Measurements from ENCODE around the gene ISOC2.

The ISOC2 gene

DNA sequence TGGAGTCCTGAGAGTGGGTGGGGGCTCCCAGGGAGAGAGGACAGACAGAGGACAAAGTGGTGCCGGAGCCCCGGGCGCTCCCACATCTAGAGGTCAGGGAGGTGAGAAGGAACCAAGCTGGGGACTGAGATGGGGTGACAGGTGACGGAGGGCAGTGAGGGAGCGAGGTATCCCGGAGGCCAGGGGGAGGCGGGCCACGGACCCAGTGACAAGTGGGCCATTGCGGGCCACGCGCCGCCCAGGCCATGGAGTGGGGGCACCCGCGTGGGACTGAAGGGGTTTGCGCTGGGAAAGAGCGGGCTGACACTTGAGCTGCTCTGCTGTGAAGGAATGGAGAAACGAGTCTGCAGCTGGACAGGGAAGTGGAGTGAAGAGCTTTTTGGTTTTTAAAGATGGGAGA lies 17.6 kb upstream of the ISOC2 start:
- no peak for DNase-seq (ENCODE audit: extremely low read depth, low read depth)
- TF ChIP-seq, protein P1, sequence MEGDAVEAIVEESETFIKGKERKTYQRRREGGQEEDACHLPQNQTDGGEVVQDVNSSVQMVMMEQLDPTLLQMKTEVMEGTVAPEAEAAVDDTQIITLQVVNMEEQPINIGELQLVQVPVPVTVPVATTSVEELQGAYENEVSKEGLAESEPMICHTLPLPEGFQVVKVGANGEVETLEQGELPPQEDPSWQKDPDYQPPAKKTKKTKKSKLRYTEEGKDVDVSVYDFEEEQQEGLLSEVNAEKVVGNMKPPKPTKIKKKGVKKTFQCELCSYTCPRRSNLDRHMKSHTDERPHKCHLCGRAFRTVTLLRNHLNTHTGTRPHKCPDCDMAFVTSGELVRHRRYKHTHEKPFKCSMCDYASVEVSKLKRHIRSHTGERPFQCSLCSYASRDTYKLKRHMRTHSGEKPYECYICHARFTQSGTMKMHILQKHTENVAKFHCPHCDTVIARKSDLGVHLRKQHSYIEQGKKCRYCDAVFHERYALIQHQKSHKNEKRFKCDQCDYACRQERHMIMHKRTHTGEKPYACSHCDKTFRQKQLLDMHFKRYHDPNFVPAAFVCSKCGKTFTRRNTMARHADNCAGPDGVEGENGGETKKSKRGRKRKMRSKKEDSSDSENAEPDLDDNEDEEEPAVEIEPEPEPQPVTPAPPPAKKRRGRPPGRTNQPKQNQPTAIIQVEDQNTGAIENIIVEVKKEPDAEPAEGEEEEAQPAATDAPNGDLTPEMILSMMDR (IDR thresholded peaks at IDR 0.05; ENCODE audit: low read depth, low read length) = no peak

DNA sequence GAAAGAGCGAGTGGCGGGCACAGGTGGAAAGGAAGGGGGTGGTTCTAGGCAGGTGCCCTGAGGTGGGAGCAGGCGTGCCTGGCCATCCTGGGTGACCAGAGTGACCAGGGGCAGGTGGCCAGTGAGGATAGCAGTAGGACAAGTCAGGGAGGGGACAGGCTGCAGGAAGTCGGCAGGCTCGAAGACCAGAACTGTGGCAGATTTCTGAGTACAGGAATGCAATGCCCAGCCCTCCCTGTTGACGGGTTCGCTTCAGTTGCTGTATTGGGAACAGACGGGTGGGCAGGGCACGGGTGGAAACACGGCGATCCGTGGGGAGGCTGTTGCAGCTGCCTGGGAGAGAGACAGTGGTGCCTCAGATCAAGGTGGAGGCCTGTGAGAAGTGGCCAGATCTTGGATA lies 16.9 kb upstream of the ISOC2 start:
- TF ChIP-seq, protein P1 (IDR thresholded peaks at IDR 0.05; ENCODE audit: low read depth, low read length) = no peak
- DNase-seq (ENCODE audit: extremely low read depth, low read depth) = no peak

DNA sequence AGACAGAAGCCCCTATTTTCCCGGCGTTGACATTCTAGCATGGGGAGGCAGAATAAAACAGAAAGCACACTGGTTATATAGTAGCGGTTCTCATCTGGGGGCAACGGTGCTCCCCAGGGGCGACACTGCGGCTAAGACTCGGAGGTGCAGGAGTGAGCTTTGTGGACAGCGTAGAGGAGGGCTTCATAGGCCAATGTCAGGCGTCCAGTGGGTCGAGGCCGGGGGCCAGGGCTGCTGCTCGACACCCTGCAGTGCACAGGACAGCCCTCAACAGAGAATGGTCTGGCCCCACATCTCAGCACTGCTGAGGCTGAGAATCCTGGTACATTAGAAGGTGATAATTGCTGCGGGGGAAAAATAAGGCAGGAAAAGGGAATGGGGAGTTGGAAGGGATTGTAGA lies 16.5 kb upstream of the ISOC2 start:
- no peak for DNase-seq (ENCODE audit: extremely low read depth, low read depth)
- TF ChIP-seq, protein P1 (IDR thresholded peaks at IDR 0.05; ENCODE audit: low read depth, low read length) = no peak

DNA sequence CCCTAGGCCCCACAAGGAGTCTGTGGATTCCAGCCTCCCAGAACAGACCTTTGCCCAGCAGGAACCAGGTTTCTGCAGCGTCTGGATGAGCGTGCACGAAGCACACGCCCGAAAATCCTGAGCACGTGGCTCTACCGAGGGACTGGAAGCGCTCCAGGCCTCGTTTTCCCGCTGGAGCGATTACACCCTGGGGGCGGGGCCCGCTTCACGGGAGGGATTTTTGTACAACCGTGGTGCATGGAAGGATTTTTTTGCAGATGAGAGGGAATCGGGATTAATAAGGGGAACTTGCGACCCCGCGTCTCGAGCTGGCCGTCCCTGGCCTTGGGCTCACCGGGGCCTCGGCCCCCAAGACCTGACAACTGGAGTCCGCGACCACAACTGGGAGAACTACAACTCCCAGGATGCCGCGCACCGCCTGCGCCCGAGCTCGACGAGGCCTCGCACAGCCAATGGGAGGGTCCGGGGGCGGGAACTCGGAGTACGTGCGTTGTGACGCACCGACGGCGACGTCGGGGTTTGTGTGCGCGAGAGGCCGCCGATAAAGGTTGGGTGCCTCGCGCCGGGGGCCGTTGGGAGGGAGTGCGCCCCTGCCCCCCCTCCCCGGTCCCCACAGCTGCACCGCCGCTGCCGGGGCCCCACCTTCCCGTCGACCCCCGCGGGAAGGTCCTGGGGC lies 14.8 kb upstream of the ISOC2 start, which contains the start of gene ZNF628:
Gene ZNF628, plus strand, starts transcription at position 518 of the 676 bp plus-strand sequence. CDS start 3,294 bp downstream, outside the sequence.
- peak; percentile 91 for DNase-seq (ENCODE audit: extremely low read depth, low read depth)

DNA sequence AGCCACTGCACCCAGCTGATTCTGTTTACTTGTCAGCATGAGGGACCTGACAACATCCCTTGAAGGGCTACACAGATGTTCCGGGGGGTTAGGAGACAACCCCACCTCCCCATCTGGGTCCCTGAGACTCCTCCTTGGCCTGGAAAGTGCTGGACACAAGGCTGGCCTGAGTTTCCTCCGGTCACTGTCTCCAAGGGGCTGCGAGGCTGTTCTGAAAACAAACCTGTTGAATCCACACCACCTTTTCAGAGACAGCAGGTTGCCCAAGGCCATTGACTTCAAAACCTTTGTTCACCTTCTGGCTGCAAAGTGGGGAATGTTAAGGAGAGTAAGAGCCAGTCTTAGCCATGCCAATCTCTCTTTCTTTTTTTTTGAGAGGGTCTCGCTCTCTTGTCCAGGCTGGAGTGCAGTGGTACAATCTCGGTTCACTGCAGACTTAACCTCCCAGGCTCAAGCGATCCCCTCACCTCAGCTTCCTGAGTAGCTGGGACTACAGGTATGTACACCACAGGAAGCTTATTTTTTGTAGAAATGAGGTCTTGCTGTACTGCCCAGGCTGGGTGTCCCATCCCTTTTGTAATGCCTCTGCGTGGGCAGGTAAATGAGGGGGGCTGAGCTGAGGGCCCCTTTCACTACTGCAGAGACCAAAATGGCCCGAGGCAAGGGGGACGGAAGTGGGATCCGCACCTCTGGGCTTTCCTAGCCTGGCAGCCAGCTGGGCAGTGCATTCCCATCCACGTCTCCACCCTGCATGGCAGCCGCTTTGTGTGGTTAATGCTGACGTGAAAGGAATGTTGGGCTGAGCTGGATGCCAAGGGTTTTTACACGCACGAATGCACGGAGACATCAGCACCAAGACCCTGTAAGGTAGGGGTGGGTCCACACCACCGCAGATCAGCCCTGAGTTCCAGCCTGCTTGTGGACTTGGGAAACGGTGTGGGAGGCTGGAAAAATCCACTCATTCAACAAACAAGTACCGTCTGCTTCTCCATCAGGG lies 13.1 kb upstream of the ISOC2 start:
- TF ChIP-seq, protein P1 (IDR thresholded peaks at IDR 0.05; ENCODE audit: low read depth, low read length) = no peak
- no peak for DNase-seq (ENCODE audit: extremely low read depth, low read depth)

More for the DNA sequence above, 14.8 kb upstream of the ISOC2 start, which contains the start of gene ZNF628:
- TF ChIP-seq, protein P1 (IDR thresholded peaks at IDR 0.05; ENCODE audit: low read depth, low read length) = no peak

DNA sequence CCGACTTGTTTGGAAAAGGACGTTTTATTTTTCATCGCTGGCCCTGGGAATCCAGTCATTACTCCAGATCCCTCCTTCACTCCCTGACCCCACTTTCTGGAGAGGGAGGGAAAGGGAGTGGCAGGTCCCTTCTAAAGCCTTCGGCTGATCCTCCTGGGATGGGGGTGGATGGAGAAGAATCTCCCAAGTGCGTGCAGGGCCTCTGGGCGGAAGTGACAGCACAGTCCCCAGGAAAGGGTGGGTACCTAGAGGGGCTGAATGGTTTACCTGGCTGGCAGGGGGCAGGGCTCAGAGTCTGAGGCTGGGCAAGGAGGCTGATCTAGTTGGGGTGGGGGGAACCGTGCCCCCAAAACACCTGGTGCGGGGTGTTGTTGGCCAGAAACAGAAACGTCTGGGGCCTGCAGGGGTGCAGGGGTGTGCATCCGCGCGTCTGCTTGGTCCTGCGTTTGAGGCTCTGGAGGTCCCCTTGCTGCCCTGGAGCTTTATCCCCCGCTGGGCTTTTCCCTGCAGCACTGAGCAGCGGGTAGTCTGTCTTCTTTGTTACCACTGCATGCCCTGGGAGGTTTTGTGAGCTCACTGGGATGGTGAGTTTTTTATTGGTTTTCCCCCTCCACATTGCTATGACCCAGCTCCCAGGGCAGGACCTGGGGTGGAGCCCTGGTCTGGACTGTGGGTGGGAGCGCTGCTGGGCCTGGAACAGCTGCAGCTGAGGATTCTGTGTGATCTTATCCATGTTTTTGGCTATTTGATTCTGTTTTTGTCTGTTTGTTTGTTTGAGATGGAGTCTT lies 12.0 kb upstream of the ISOC2 start:
- TF ChIP-seq, protein P1 (IDR thresholded peaks at IDR 0.05; ENCODE audit: low read depth, low read length) = no peak
- no peak for DNase-seq (ENCODE audit: extremely low read depth, low read depth)
